GM23338 (cell line): ENCODE data around the gene OTUD5.

Experiments used
- CREB1 ChIP-seq: fragments of 250-450 bp; sonication (Bioruptor Pico); IDR thresholded peaks from 2 replicates; pipeline ENCODE4 v1.5.0; 2020; ENCODE audit warnings: low read depth, mild to moderate bottlenecking, moderate library complexity
- EZH2 ChIP-seq: fragments of 200-600 bp; sonication (generic); IDR thresholded peaks from one replicate; pipeline ENCODE4 v1.8.0; 2017; ENCODE audit warnings: antibody characterized with exemption, mild to moderate bottlenecking, low read depth; ENCODE audit not compliant: unreplicated experiment
- EZH2phosphoT487 ChIP-seq: fragments of 200-600 bp; sonication (generic); IDR thresholded peaks from one replicate; pipeline ENCODE4 v1.8.1; 2018; ENCODE audit warnings: antibody characterized with exemption; ENCODE audit not compliant: unreplicated experiment
- JUNB ChIP-seq: IDR thresholded peaks from one replicate; pipeline ENCODE4 v1.6.1; 2016; ENCODE audit warnings: antibody characterized with exemption; ENCODE audit not compliant: unreplicated experiment
- POLR2AphosphoS5 ChIP-seq: IDR thresholded peaks from 2 replicates; pipeline ENCODE4 v1.6.1; 2016; ENCODE audit warnings: antibody characterized with exemption, low read depth
- ZNF114 ChIP-seq: fragments of 250-450 bp; sonication (Bioruptor Pico); IDR thresholded peaks from 2 replicates; pipeline ENCODE4 v1.5.0; 2020; ENCODE audit warnings: mild to moderate bottlenecking, moderate library complexity
- TF ChIP-seq, protein P1 (sequence below), 2 experiments: fragments of 200-600 bp in 1 of 2; sonication (generic) in 1 of 2; conservative IDR thresholded peaks; 2 replicates each; pipeline versions ENCODE4 v1.5.1 to v1.6.1; 2016 to 2017; ENCODE audit warnings: antibody characterized with exemption in 2 of 2, low read depth in 2 of 2, mild to moderate bottlenecking in 2 of 2, moderate library complexity in 1 of 2
- TF ChIP-seq, protein P2 (sequence below): fragments of 250-450 bp; sonication (Bioruptor Pico); IDR thresholded peaks from 2 replicates; pipeline ENCODE4 v1.5.0; 2020; ENCODE audit warnings: mild to moderate bottlenecking, moderate library complexity
- TF ChIP-seq, protein P3 (sequence below): IDR thresholded peaks from 2 replicates; pipeline ENCODE4 v1.6.1; 2016; ENCODE audit warnings: antibody characterized with exemption
- TF ChIP-seq, protein P4 (sequence below): IDR thresholded peaks from one replicate; pipeline ENCODE4 v1.6.1; 2018; ENCODE audit warnings: antibody characterized with exemption; ENCODE audit not compliant: unreplicated experiment

DNA sequence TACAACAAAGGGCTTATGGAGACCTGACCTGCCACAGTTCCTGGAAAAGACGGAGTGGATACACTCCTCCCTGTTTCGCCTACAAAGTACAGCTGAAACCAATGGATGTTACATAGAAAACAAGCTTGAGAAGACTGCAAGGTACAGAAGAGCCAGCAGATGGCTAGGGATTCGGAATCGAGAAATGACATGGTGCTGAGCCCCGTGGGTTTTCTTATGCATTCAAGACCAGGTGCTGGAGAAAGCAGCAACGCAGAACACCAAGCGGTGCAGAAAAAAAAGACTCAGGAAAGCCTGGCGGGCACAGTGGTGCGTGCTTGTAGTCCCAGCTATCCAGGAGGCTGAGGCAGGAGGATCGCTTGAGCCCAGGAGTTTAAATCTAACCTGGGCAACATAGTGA, 73.7 kb downstream of the OTUD5 start:
- TF ChIP-seq EZH2: no peak
- TF ChIP-seq, protein P1, sequence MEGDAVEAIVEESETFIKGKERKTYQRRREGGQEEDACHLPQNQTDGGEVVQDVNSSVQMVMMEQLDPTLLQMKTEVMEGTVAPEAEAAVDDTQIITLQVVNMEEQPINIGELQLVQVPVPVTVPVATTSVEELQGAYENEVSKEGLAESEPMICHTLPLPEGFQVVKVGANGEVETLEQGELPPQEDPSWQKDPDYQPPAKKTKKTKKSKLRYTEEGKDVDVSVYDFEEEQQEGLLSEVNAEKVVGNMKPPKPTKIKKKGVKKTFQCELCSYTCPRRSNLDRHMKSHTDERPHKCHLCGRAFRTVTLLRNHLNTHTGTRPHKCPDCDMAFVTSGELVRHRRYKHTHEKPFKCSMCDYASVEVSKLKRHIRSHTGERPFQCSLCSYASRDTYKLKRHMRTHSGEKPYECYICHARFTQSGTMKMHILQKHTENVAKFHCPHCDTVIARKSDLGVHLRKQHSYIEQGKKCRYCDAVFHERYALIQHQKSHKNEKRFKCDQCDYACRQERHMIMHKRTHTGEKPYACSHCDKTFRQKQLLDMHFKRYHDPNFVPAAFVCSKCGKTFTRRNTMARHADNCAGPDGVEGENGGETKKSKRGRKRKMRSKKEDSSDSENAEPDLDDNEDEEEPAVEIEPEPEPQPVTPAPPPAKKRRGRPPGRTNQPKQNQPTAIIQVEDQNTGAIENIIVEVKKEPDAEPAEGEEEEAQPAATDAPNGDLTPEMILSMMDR (conservative IDR thresholded peaks at IDR 0.05; ENCODE audit: low read depth in 2 of 2): no peak
- no peak for TF ChIP-seq EZH2phosphoT487
- TF ChIP-seq POLR2AphosphoS5: no peak
- no peak for TF ChIP-seq ZNF114 (CRISPR knock-in tag)
- TF ChIP-seq JUNB: no peak
- no peak for TF ChIP-seq CREB1
- TF ChIP-seq, protein P2, sequence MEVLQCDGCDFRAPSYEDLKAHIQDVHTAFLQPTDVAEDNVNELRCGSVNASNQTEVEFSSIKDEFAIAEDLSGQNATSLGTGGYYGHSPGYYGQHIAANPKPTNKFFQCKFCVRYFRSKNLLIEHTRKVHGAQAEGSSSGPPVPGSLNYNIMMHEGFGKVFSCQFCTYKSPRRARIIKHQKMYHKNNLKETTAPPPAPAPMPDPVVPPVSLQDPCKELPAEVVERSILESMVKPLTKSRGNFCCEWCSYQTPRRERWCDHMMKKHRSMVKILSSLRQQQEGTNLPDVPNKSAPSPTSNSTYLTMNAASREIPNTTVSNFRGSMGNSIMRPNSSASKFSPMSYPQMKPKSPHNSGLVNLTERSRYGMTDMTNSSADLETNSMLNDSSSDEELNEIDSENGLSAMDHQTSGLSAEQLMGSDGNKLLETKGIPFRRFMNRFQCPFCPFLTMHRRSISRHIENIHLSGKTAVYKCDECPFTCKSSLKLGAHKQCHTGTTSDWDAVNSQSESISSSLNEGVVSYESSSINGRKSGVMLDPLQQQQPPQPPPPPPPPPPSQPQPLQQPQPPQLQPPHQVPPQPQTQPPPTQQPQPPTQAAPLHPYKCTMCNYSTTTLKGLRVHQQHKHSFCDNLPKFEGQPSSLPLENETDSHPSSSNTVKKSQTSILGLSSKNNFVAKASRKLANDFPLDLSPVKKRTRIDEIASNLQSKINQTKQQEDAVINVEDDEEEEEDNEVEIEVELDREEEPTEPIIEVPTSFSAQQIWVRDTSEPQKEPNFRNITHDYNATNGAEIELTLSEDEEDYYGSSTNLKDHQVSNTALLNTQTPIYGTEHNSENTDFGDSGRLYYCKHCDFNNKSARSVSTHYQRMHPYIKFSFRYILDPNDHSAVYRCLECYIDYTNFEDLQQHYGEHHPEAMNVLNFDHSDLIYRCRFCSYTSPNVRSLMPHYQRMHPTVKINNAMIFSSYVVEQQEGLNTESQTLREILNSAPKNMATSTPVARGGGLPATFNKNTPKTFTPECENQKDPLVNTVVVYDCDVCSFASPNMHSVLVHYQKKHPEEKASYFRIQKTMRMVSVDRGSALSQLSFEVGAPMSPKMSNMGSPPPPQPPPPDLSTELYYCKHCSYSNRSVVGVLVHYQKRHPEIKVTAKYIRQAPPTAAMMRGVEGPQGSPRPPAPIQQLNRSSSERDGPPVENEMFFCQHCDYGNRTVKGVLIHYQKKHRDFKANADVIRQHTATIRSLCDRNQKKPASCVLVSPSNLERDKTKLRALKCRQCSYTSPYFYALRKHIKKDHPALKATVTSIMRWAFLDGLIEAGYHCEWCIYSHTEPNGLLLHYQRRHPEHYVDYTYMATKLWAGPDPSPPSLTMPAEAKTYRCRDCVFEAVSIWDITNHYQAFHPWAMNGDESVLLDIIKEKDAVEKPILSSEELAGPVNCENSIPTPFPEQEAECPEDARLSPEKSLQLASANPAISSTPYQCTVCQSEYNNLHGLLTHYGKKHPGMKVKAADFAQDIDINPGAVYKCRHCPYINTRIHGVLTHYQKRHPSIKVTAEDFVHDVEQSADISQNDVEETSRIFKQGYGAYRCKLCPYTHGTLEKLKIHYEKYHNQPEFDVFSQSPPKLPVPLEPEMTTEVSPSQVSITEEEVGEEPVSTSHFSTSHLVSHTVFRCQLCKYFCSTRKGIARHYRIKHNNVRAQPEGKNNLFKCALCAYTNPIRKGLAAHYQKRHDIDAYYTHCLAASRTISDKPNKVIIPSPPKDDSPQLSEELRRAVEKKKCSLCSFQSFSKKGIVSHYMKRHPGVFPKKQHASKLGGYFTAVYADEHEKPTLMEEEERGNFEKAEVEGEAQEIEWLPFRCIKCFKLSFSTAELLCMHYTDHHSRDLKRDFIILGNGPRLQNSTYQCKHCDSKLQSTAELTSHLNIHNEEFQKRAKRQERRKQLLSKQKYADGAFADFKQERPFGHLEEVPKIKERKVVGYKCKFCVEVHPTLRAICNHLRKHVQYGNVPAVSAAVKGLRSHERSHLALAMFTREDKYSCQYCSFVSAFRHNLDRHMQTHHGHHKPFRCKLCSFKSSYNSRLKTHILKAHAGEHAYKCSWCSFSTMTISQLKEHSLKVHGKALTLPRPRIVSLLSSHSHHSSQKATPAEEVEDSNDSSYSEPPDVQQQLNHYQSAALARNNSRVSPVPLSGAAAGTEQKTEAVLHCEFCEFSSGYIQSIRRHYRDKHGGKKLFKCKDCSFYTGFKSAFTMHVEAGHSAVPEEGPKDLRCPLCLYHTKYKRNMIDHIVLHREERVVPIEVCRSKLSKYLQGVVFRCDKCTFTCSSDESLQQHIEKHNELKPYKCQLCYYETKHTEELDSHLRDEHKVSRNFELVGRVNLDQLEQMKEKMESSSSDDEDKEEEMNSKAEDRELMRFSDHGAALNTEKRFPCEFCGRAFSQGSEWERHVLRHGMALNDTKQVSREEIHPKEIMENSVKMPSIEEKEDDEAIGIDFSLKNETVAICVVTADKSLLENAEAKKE: no peak
- TF ChIP-seq, protein P3, sequence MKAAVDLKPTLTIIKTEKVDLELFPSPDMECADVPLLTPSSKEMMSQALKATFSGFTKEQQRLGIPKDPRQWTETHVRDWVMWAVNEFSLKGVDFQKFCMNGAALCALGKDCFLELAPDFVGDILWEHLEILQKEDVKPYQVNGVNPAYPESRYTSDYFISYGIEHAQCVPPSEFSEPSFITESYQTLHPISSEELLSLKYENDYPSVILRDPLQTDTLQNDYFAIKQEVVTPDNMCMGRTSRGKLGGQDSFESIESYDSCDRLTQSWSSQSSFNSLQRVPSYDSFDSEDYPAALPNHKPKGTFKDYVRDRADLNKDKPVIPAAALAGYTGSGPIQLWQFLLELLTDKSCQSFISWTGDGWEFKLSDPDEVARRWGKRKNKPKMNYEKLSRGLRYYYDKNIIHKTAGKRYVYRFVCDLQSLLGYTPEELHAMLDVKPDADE: no peak
- TF ChIP-seq, protein P4, sequence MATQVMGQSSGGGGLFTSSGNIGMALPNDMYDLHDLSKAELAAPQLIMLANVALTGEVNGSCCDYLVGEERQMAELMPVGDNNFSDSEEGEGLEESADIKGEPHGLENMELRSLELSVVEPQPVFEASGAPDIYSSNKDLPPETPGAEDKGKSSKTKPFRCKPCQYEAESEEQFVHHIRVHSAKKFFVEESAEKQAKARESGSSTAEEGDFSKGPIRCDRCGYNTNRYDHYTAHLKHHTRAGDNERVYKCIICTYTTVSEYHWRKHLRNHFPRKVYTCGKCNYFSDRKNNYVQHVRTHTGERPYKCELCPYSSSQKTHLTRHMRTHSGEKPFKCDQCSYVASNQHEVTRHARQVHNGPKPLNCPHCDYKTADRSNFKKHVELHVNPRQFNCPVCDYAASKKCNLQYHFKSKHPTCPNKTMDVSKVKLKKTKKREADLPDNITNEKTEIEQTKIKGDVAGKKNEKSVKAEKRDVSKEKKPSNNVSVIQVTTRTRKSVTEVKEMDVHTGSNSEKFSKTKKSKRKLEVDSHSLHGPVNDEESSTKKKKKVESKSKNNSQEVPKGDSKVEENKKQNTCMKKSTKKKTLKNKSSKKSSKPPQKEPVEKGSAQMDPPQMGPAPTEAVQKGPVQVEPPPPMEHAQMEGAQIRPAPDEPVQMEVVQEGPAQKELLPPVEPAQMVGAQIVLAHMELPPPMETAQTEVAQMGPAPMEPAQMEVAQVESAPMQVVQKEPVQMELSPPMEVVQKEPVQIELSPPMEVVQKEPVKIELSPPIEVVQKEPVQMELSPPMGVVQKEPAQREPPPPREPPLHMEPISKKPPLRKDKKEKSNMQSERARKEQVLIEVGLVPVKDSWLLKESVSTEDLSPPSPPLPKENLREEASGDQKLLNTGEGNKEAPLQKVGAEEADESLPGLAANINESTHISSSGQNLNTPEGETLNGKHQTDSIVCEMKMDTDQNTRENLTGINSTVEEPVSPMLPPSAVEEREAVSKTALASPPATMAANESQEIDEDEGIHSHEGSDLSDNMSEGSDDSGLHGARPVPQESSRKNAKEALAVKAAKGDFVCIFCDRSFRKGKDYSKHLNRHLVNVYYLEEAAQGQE: no peak
